Kidney (tissue), 14 donors: ENCODE results near the gene C6orf141. TPM values are rescaled to one million over a fixed set of nuclear protein-coding genes. Genes with fewer than 3 reads are reported as not detected.

Experiments used
- DNase-seq, 5 donors: peaks; one replicate each; pipeline ENCODE4 v3.0.0-alpha.2; 2013 to 2020
- FAIRE-seq: peaks from 2 replicates; lab custom pipeline; 2012; peaks lifted over from hg19 to GRCh38; lab: Jason Lieb, UNC
- H3K27ac ChIP-seq, 2 donors: one replicate each; pipeline ENCODE4 v1.7.0; 2013; ENCODE audit warnings: low read depth in 2 of 2, low read length in 2 of 2, inconsistent platforms in 1 of 2
- H3K27me3 ChIP-seq: one replicate; pipeline ENCODE4 v1.7.1; 2013; ENCODE audit warnings: low read length, inconsistent platforms; ENCODE audit not compliant: control insufficient read depth, insufficient read depth
- H3K36me3 ChIP-seq, 3 donors: one replicate each; pipeline versions ENCODE4 v1.7.0 to v1.7.1; 2013; ENCODE audit warnings: low read length in 3 of 3, control low read depth in 1 of 3, inconsistent platforms in 1 of 3; ENCODE audit not compliant: insufficient read depth in 3 of 3, control insufficient read depth in 2 of 3
- H3K4me1 ChIP-seq, 3 donors: one replicate each; pipeline versions ENCODE4 v1.7.0 to v1.7.1; 2013; ENCODE audit warnings: low read length in 3 of 3, inconsistent platforms in 1 of 3, low read depth in 1 of 3; ENCODE audit not compliant: control insufficient read depth in 2 of 3, insufficient read depth in 2 of 3
- H3K4me3 ChIP-seq, 3 donors: one replicate each; pipeline versions ENCODE4 v1.7.0 to v1.8.1; 2013; ENCODE audit warnings: low read length in 3 of 3, control low read depth in 1 of 3, inconsistent platforms in 1 of 3
- H3K9ac ChIP-seq, 3 donors: one replicate each; pipeline versions ENCODE4 v1.7.0 to v1.7.1; 2013; ENCODE audit warnings: low read length in 3 of 3, control low read depth in 1 of 3, inconsistent platforms in 1 of 3
- H3K9me3 ChIP-seq, 3 donors: one replicate each; pipeline versions ENCODE4 v1.7.0 to v1.7.1; 2013; ENCODE audit warnings: low read length in 3 of 3, control low read depth in 1 of 3, inconsistent platforms in 1 of 3; ENCODE audit not compliant: control insufficient read depth in 2 of 3, insufficient read depth in 1 of 3
- intact Hi-C: fragments of 100-400 bp; cut with DNase I; formaldehyde crosslinking; loops from one replicate; pipeline ENCODE4 v1.11.1; 2022
- polyA plus RNA-seq: library from polyadenylated mRNA; stranded (reverse); fragments of 350-450 nt; fragmentation: Illumina TruSeq; extraction: RNeasy Lipid Tissue Mini Kit (QIAGEN cat#74804); gene quantifications from one replicate; pipeline ENCODE4 v1.2.3, GENCODE V29; 2014; ENCODE audit warnings: low read depth, low replicate concordance; ENCODE audit not compliant: insufficient read depth
- total RNA-seq: library from RNA; stranded (reverse); fragmentation: NEBNext Ultra II Directional; extraction: Animal tissue kit (Norgen Biotek cat#: 25700); gene quantifications from one replicate; pipeline ENCODE4 v1.2.1, GENCODE V29; 2021
- TF ChIP-seq, protein P1 (sequence below): IDR thresholded peaks from 3 replicates; pipeline ENCODE4 v1.5.1; 2012; ENCODE audit warnings: mild to moderate bottlenecking, moderate library complexity, borderline replicate concordance; ENCODE audit not compliant: insufficient read depth; ENCODE audit errors: extremely low read depth
- donor health status: control.
- donor health status: control.
- donor health status: control.
- donor health status: control.
- donor health status: control.
- donor health status: DM: yes; HTN: yes; CAD: no.
- donor health status: Normal renal cell carcinoma (clear cell type).

Gene C6orf141
- total and polyA plus RNA-seq, 2 donors from 2014 or later: 2.2 TPM; not detected in 1

DNA sequence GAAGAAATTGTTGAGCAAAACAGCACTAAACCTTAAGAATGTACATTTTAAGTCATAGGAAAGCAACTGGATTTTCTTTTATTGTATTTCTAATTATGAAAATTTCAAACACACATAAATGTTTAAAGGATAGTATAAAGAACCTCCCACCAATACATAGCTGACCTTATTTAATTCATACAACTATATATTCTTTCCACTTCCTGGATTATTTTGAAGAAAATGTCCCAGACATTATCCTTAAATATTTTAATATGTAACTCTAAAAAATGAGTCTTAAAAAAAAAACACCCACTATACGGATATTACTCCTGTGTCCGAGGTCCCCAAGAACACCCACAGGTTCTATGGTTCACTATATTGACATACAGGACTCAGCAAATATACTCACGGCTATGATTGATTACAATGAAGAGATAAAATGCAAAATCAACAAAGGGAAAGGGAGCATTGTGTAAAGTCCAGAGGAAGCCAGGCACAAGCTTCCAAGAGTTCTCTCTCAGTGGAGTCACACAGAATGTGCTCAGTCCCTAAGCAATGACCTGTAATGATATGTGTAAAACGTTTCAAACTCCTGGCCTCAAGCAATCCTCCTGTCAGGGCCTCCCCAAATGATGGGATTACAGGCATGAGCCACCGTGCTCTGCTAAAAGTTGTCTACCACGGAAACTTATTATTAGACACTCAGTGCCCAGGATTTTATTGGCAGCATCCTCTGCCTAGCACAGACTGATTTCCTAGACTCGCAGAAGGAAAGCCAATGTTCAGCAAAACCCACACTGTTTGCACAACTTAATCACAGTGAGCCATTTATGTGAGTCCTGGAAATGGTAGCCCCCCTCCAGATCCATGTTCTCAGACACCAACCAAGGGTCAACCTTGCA lies 27.5 kb upstream of the C6orf141 start:
- Histone ChIP-seq H3K27ac (no peak overlapping the region), H3K4me1 (no peaks in the 10 kb centered on the region), H3K27me3 (no peaks in the 10 kb centered on the region), H3K4me3 (no peak overlapping the region), H3K36me3 (no peaks in the 10 kb centered on the region), H3K9me3 (no peaks in the 10 kb centered on the region), H3K9ac (no peak overlapping the region)
- TF ChIP-seq, protein P1, sequence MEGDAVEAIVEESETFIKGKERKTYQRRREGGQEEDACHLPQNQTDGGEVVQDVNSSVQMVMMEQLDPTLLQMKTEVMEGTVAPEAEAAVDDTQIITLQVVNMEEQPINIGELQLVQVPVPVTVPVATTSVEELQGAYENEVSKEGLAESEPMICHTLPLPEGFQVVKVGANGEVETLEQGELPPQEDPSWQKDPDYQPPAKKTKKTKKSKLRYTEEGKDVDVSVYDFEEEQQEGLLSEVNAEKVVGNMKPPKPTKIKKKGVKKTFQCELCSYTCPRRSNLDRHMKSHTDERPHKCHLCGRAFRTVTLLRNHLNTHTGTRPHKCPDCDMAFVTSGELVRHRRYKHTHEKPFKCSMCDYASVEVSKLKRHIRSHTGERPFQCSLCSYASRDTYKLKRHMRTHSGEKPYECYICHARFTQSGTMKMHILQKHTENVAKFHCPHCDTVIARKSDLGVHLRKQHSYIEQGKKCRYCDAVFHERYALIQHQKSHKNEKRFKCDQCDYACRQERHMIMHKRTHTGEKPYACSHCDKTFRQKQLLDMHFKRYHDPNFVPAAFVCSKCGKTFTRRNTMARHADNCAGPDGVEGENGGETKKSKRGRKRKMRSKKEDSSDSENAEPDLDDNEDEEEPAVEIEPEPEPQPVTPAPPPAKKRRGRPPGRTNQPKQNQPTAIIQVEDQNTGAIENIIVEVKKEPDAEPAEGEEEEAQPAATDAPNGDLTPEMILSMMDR: no peak
- no peak for DNase-seq
- intact Hi-C loops: no loop called here
- no peak for FAIRE-seq

DNA sequence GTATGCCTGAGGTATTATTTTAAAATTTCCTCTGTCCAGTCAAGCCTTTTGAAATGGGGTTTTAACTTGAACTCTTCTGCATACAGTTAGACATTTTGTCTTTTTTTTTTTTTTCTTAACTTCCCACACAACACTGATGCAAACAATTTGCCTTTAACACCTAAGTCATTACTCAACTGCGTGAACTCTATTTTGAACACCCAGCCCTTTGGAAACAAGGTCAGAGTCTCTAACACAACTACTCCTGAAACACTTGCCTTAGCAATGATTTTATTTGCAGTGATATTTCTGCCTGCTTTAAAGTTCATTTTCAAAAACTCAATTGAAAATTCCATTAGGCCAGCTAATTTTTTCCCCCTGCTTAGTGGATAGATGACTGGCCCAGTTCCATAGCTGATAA lies 26.6 kb upstream of the C6orf141 start:
- Histone ChIP-seq H3K4me1 (no peaks in the 10 kb centered on the region), H3K36me3 (no peaks in the 10 kb centered on the region), H3K9ac (no peak overlapping the region), H3K27me3 (no peaks in the 10 kb centered on the region), H3K9me3 (no peaks in the 10 kb centered on the region), H3K27ac (no peak overlapping the region), H3K4me3 (no peak overlapping the region)
- no peak for FAIRE-seq
- DNase-seq: no peak
- TF ChIP-seq, protein P1: no peak
- intact Hi-C loops: no loop called here

DNA sequence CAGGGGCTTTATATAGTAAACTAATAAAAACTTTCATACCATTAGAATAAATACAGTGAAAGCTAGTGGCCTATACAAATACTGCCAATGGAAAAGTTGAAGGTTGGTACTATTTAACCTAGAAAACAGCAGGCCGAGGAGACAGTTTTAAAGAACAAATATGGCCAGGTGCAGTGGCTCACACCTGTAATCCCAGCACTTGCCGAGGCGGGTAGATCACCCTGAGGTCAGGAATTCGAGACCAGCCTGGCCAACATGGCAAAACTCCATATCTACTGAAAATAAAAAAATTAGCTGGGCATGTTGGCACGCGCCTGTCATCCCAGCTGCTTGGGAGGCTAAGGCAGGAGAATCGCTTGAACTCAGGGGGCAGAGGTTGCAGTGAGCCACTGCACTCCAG lies 25.9 kb upstream of the C6orf141 start:
- Histone ChIP-seq H3K4me3 (no peak overlapping the region), H3K36me3 (no peaks in the 10 kb centered on the region), H3K9ac (no peak overlapping the region), H3K27ac (no peak overlapping the region), H3K27me3 (no peaks in the 10 kb centered on the region), H3K4me1 (no peaks in the 10 kb centered on the region), H3K9me3 (no peaks in the 10 kb centered on the region)
- intact Hi-C loops: no loop called here
- DNase-seq: no peak
- TF ChIP-seq, protein P1: no peak
- FAIRE-seq: no peak
